Measurements from ENCODE around the gene CPHXL.

DNA sequence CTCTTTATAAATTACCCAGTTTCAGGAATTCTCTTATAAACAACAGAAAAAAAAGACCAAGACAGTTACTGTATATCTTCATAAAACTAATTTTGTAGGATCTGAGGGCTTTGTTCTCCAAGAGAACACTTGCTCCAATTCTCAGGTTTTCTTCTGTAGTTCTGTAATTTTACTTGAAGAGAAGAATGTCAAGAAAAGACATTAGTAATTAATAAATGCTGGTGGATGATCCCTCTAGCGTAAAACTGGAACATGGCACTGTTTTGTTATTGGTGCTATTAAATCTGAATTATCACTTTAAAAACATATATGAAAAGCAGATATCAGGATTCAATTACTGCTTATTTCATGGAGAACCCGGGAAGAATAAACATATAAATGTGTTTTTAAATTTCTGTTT, 36.5 kb upstream of the CPHXL start:
- TF ChIP-seq, protein P1, sequence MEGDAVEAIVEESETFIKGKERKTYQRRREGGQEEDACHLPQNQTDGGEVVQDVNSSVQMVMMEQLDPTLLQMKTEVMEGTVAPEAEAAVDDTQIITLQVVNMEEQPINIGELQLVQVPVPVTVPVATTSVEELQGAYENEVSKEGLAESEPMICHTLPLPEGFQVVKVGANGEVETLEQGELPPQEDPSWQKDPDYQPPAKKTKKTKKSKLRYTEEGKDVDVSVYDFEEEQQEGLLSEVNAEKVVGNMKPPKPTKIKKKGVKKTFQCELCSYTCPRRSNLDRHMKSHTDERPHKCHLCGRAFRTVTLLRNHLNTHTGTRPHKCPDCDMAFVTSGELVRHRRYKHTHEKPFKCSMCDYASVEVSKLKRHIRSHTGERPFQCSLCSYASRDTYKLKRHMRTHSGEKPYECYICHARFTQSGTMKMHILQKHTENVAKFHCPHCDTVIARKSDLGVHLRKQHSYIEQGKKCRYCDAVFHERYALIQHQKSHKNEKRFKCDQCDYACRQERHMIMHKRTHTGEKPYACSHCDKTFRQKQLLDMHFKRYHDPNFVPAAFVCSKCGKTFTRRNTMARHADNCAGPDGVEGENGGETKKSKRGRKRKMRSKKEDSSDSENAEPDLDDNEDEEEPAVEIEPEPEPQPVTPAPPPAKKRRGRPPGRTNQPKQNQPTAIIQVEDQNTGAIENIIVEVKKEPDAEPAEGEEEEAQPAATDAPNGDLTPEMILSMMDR (conservative IDR thresholded peaks at IDR 0.05; ENCODE audit: low read depth, low read length), result no peak
- TF ChIP-seq EZH2 (IDR thresholded peaks at IDR 0.05; ENCODE audit: borderline replicate concordance, low read depth, low read length, poor library complexity, severe bottlenecking), result no peak
